ENCODE results near the gene CHRNA7. TPM values are rescaled to one million over a fixed set of nuclear protein-coding genes. Genes with fewer than 3 reads are reported as not detected.

The CHRNA7 gene
- total RNA-seq, 1 experiment from 2014 or later = 4.4 TPM

DNA sequence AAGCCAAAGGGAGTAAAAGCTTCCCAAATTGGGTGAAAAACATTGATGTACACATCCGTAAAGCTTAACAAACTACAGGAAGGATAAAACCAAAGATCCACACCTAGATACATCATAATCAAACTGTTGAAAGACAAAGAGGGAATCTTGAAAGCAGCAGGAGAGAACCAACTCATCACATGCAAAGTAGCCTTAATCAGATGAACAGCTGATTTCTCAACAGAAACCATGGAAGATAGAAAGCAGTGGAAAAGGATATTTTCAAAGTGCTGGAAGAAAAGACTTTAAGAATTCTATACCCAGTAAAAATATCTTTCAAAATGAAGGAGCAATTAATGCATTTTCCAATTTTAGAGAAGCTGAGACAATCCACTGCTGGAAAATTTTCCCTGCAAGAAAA lies 36.8 kb downstream of the CHRNA7 start:
- H3K27me3 Mint-ChIP-seq (ENCODE audit: low read depth) = no peaks in the 10 kb centered on the region; the same call in 1 of the 2 replicates
- TF ChIP-seq CTCF (conservative IDR thresholded peaks at IDR 0.05) = no peak
- no peak overlapping the region for H3K4me3 Mint-ChIP-seq
- Histone ChIP-seq H4K8ac (replicated peaks; ENCODE audit: insufficient read length, low read depth, low read length) (no peak overlapping the region), H4K91ac (ENCODE audit: insufficient read length, low read depth, low read length) (no peak overlapping the region), H2BK15ac (ENCODE audit: low read depth, low read length) (no peak overlapping the region), H3K18ac (ENCODE audit: insufficient read length, low read depth, low read length) (no peak overlapping the region), H3K23ac (ENCODE audit: insufficient read length, low read depth, low read length) (no peak overlapping the region), H3K9me3 (ENCODE audit: control insufficient read depth, low read depth, low read length) (peaks cover 7% of the 10 kb centered on the region), H2AK5ac (ENCODE audit: insufficient read length, low read length) (no peak overlapping the region), H3K14ac (ENCODE audit: insufficient read depth, low read length) (no peak overlapping the region), H2AFZ (ENCODE audit: low read length) (no peak overlapping the region), H4K5ac (ENCODE audit: insufficient read length, low read depth, low read length) (no peak overlapping the region), H3K79me2 (ENCODE audit: insufficient read depth, low read length) (no peaks in the 10 kb centered on the region), H2BK5ac (ENCODE audit: insufficient read length, low read length) (no peak overlapping the region), H3K23me2 (ENCODE audit: insufficient read length, low read depth, low read length, poor library complexity, severe bottlenecking) (no peaks in the 10 kb centered on the region), H3K4ac (ENCODE audit: low read depth, low read length) (no peak overlapping the region), H3K4me2 (ENCODE audit: insufficient read depth, insufficient read length, low read length) (no peak overlapping the region), H3T11ph (ENCODE audit: low read length) (no peak overlapping the region), H3K56ac (ENCODE audit: insufficient read length, low read depth, low read length) (no peak overlapping the region), H2BK20ac (ENCODE audit: low read depth, low read length, poor library complexity, severe bottlenecking) (no peak overlapping the region), H3K4me1 (ENCODE audit: insufficient read depth, low read length) (no peaks in the 10 kb centered on the region), H3K27ac (ENCODE audit: insufficient read length, low read depth, low read length) (no peak overlapping the region), H2BK120ac (ENCODE audit: low read depth, low read length, poor library complexity, severe bottlenecking) (no peak overlapping the region), H3K27me3 (ENCODE audit: insufficient read depth, low read length) (no peaks in the 10 kb centered on the region), H4K20me1 (ENCODE audit: control insufficient read depth, insufficient read depth, insufficient read length) (no peaks in the 10 kb centered on the region), H2BK12ac (ENCODE audit: insufficient read length, low read depth, low read length) (no peak overlapping the region), H3K79me1 (ENCODE audit: insufficient read depth, low read depth, low read length, poor library complexity, severe bottlenecking) (no peaks in the 10 kb centered on the region), H3K9ac (ENCODE audit: extremely low read depth, insufficient read length, low read length) (no peak overlapping the region)
- H3K36me3 Mint-ChIP-seq (ENCODE audit: insufficient read depth in 1 of 3, low read depth in 3 of 3) = peaks cover 31 to 51% (median 48%) of the 10 kb centered on the region in 3 experiments
- H3K4me1 Mint-ChIP-seq = no peaks in the 10 kb centered on the region
- WGBS (ENCODE audit: extremely low coverage, insufficient read length, low lambda C conversion rate) = no CpG with 5 or more reads among the region's 1 CpG
- H3K9me3 Mint-ChIP-seq = peaks cover 51 to 62% of the 10 kb centered on the region in 2 experiments
- H3K27ac Mint-ChIP-seq = no peak overlapping the region
- DNase-seq = no peak
